ENCODE results near the gene CHST11. TPM values are rescaled to one million over a fixed set of nuclear protein-coding genes. Genes with fewer than 3 reads are reported as not detected.

CHST11 gene
- total RNA-seq, 1 experiment from 2014 or later, result 8.4 TPM

GRCh38 chr12:104433061-104433460 is 23.7 kb upstream of the CHST11 start:
- no peak for DNase-seq (ENCODE audit: low spot score)

GRCh38 chr12:104434129-104434528 is 22.6 kb upstream of the CHST11 start:
- no peak for DNase-seq (ENCODE audit: low spot score)

GRCh38 chr12:104435175-104435574 is 21.6 kb upstream of the CHST11 start:
- DNase-seq (ENCODE audit: low spot score), result no peak

GRCh38 chr12:104435765-104436164 is 21.0 kb upstream of the CHST11 start:
- DNase-seq (ENCODE audit: low spot score), result no peak

GRCh38 chr12:104436790-104437189 is 20.0 kb upstream of the CHST11 start:
- DNase-seq (ENCODE audit: low spot score), result no peak

GRCh38 chr12:104438134-104438533 is 18.6 kb upstream of the CHST11 start:
- DNase-seq (ENCODE audit: low spot score), result no peak

- DNase-seq (ENCODE audit: low spot score), result no peak
Measured at GRCh38 chr12:104439137-104439536, 17.6 kb upstream of the CHST11 start.

GRCh38 chr12:104443008-104443407 is 13.7 kb upstream of the CHST11 start:
- no peak for DNase-seq (ENCODE audit: low spot score)

GRCh38 chr12:104446646-104447421 is 9.9 kb upstream of the CHST11 start:
- no peak for DNase-seq (ENCODE audit: low spot score)

- no peak for DNase-seq (ENCODE audit: low spot score)
Measured at GRCh38 chr12:104448031-104448430, 8.7 kb upstream of the CHST11 start.

- DNase-seq (ENCODE audit: low spot score), result no peak
Measured at GRCh38 chr12:104448451-104448850, 8.3 kb upstream of the CHST11 start.

GRCh38 chr12:104450700-104451099 is 6.0 kb upstream of the CHST11 start:
- DNase-seq (ENCODE audit: low spot score), result no peak

- DNase-seq (ENCODE audit: low spot score), result no peak
Measured at GRCh38 chr12:104452087-104452486, 4.7 kb upstream of the CHST11 start.

GRCh38 chr12:104453133-104453532 is 3.6 kb upstream of the CHST11 start:
- DNase-seq (ENCODE audit: low spot score), result no peak

GRCh38 chr12:104454997-104455396 is 1.8 kb upstream of the CHST11 start:
- peak; percentile 74 for DNase-seq (ENCODE audit: low spot score)

- no peak for DNase-seq (ENCODE audit: low spot score)
Measured at GRCh38 chr12:104455578-104456416, 951 bp upstream of the CHST11 start.

GRCh38 chr12:104456950-104457745 is 400 bp downstream of the CHST11 start:
- peak; percentile 62 for DNase-seq (ENCODE audit: low spot score)

GRCh38 chr12:104457746-104458693 is 1.3 kb downstream of the CHST11 start:
- DNase-seq (ENCODE audit: low spot score), result no peak

- no peak for DNase-seq (ENCODE audit: low spot score)
Measured at GRCh38 chr12:104458694-104459367, 2.1 kb downstream of the CHST11 start.

- no peak for DNase-seq (ENCODE audit: low spot score)
Measured at GRCh38 chr12:104459368-104459909, 2.7 kb downstream of the CHST11 start.
